Esophagus muscularis mucosa (tissue), 4 donors: Measurements from ENCODE around the gene APEX1. TPM values are rescaled to one million over a fixed set of nuclear protein-coding genes. Genes with fewer than 3 reads are reported as not detected.
A peak's percentile ranks its signal among the peaks of the same experiment; 100 is the strongest.

Source experiments
- DNase-seq: peaks from one replicate; pipeline ENCODE4 v3.0.0-alpha.2; 2017; ENCODE audit errors: extremely low spot score
- H3K27ac ChIP-seq, 4 donors: fragments of 200-600 bp; sonication (generic); replicated peaks in 1 of 4; 1 replicate in 3 of 4; 2 replicates in 1 of 4; pipeline ENCODE4 v1.5.1; 2016 to 2019; ENCODE audit warnings: mild to moderate bottlenecking in 1 of 4
- H3K27me3 ChIP-seq, 4 donors: fragments of 200-600 bp; sonication (generic); one replicate each; pipeline versions ENCODE4 v1.5.1 to v1.6.0; 2016 to 2019
- H3K36me3 ChIP-seq, 4 donors: fragments of 200-600 bp; sonication (generic); one replicate each; pipeline ENCODE4 v1.5.1; 2016 to 2019
- H3K4me1 ChIP-seq, 4 donors: fragments of 200-600 bp; sonication (generic); one replicate each; pipeline ENCODE4 v1.5.1; 2016 to 2019
- H3K4me3 ChIP-seq, 4 donors: fragments of 200-600 bp; sonication (generic); 1 replicate in 2 of 4; 2 replicates in 2 of 4; pipeline ENCODE4 v1.5.1; 2016 to 2019; ENCODE audit warnings: mild to moderate bottlenecking in 4 of 4, moderate library complexity in 1 of 4
- H3K9me3 ChIP-seq, 4 donors: fragments of 200-600 bp; sonication (generic); 1 replicate in 3 of 4; 2 replicates in 1 of 4; pipeline ENCODE4 v1.5.1; 2016 to 2019
- CTCF ChIP-seq, 3 experiments: fragments of 200-600 bp in 2 of 3; fragments of 450-650 bp in 1 of 3; sonication (generic) in 2 of 3; IDR thresholded peaks; one replicate each; pipeline ENCODE4 v1.5.1; 2017 to 2019; ENCODE audit warnings: antibody characterized with exemption in 3 of 3, mild to moderate bottlenecking in 2 of 3, moderate library complexity in 1 of 3
- EP300 ChIP-seq: sonication (generic); formaldehyde crosslinking; IDR thresholded peaks from one replicate; pipeline ENCODE4 v1.6.1; 2017; ENCODE audit warnings: antibody characterized with exemption
- POLR2A ChIP-seq: fragments of 450-650 bp; IDR thresholded peaks from one replicate; pipeline ENCODE4 v1.6.1; 2017; ENCODE audit warnings: antibody characterized with exemption, moderate library complexity, mild to moderate bottlenecking, low read depth
- POLR2AphosphoS5 ChIP-seq, 2 donors: sonication (generic); formaldehyde crosslinking; IDR thresholded peaks; one replicate each; pipeline ENCODE4 v1.6.1; 2017; ENCODE audit warnings: antibody characterized with exemption in 2 of 2
- WGBS: methylation state at CpG from one replicate; pipeline ENCODE4 v1.1.5; 2018; 5-methylcytosine and 5-hydroxymethylcytosine counted together
- intact Hi-C: fragments of 100-400 bp; cut with DNase I; formaldehyde crosslinking; loops from one replicate; pipeline ENCODE4 v1.15.1; 2023
- total RNA-seq, 4 donors: library from RNA; depleted of rRNA; stranded (reverse); fragments of >200 nt; gene quantifications; one replicate each; pipeline versions ENCODE4 v1.1.0 to v1.2.1, GENCODE V29; 2016

Gene APEX1
- total RNA-seq, 4 donors from 2014 or later, result 101 to 105 (median 104) TPM

GRCh38 chr14:20455355-20456300 is 602 bp downstream of the APEX1 start:
- no peak for DNase-seq

GRCh38 chr14:20456971-20457370 is 1.9 kb downstream of the APEX1 start:
- Histone ChIP-seq H3K27ac (peak overlapping the region in 2 of 4 donors; percentile 94 to 97), H3K4me3 (no peak overlapping the region), H3K4me1 (peaks cover 43 to 66% (median 58%) of the 10 kb centered on the region in 4 donors), H3K27me3 (no peaks in the 10 kb centered on the region), H3K36me3 (peaks cover 25 to 50% (median 41%) of the 10 kb centered on the region in 4 donors), H3K9me3 (no peaks in the 10 kb centered on the region)
- DNase-seq, result no peak
- TF ChIP-seq EP300 (no peak), CTCF (IDR thresholded peaks at IDR 0.05) (no peak), POLR2A (no peak), POLR2AphosphoS5 (IDR thresholded peaks at IDR 0.05) (no peak)
- WGBS, result 76% methylated on average over 13 of the region's 13 CpGs
- intact Hi-C loops, result loop anchor here (5.0 kb wide), 1 partner anchor 115 kb away; the partner anchor contains the start of gene PARP2

More at GRCh38 chr14:20455355-20456300, 602 bp downstream of the APEX1 start:
- H3K4me1 ChIP-seq, result peaks cover 41 to 63% (median 55%) of the 10 kb centered on the region in 4 donors
- intact Hi-C loops, result loop anchor here (5.0 kb wide), 1 partner anchor 113 kb away; the partner anchor contains the start of gene PARP2
- H3K36me3 ChIP-seq, result peaks cover 30 to 63% (median 53%) of the 10 kb centered on the region in 4 donors
- H3K27ac ChIP-seq, result peak overlapping the region; percentile 88 to 97 (median 94)
- no peaks in the 10 kb centered on the region for H3K27me3 ChIP-seq
- peak overlapping the region; percentile 82 to 87 (median 84) for H3K4me3 ChIP-seq
- H3K9me3 ChIP-seq, result no peaks in the 10 kb centered on the region
- WGBS, result 2% methylated on average over 37 of the region's 39 CpGs
- TF ChIP-seq EP300 (no peak), POLR2AphosphoS5 (IDR thresholded peaks at IDR 0.05) (no peak), POLR2A (no peak), CTCF (IDR thresholded peaks at IDR 0.05) (no peak)

- no peaks in the 10 kb centered on the region for H3K27me3 ChIP-seq
- no peak overlapping the region for H3K4me3 ChIP-seq
- peaks cover 42 to 59% (median 52%) of the 10 kb centered on the region in 4 donors for H3K4me1 ChIP-seq
- intact Hi-C loops, result loop anchor here (5.0 kb wide), 1 partner anchor 116 kb away; the partner anchor contains the start of gene PARP2
- H3K36me3 ChIP-seq, result peaks cover 25 to 41% (median 35%) of the 10 kb centered on the region in 4 donors
- H3K27ac ChIP-seq, result peak overlapping the region in 3 of 4 donors; percentile 11 to 97 (median 46)
- 63% methylated on average over 7 of the region's 8 CpGs for WGBS
- no peak for DNase-seq
- TF ChIP-seq EP300, result no peak
- TF ChIP-seq CTCF (IDR thresholded peaks at IDR 0.05), result no peak
- no peak for TF ChIP-seq POLR2A
- no peak for TF ChIP-seq POLR2AphosphoS5 (IDR thresholded peaks at IDR 0.05)
- no peaks in the 10 kb centered on the region for H3K9me3 ChIP-seq
Observed at GRCh38 chr14:20458031-20458789, 3.2 kb downstream of the APEX1 start.

- H3K27ac ChIP-seq, result peak overlapping the region; percentile 95 to 97 (median 96)
- H3K4me1 ChIP-seq, result peaks cover 30 to 46% (median 39%) of the 10 kb centered on the region in 4 donors
- no peak for TF ChIP-seq POLR2AphosphoS5 (IDR thresholded peaks at IDR 0.05)
- TF ChIP-seq POLR2A, result no peak
- no peak for TF ChIP-seq EP300
- no peak for TF ChIP-seq CTCF (IDR thresholded peaks at IDR 0.05)
- no peak for DNase-seq
- no peaks in the 10 kb centered on the region for H3K27me3 ChIP-seq
- H3K9me3 ChIP-seq, result no peaks in the 10 kb centered on the region
- 22% methylated on average over 10 of the region's 32 CpGs for WGBS
- H3K4me3 ChIP-seq, result peak overlapping the region; percentile 74 to 99 (median 94)
- peaks cover 25 to 41% (median 35%) of the 10 kb centered on the region in 4 donors for H3K36me3 ChIP-seq
- intact Hi-C loops, result loop anchor here (2.0 to 10.0 kb wide), 4 partner anchors 133 to 644 kb away; partner anchors contain the start of genes METTL17 and TMEM253
Observed at GRCh38 chr14:20460458-20461224, 5.6 kb downstream of the APEX1 start.
